CD4-positive, alpha-beta T cell treated with Interleukin-21 for 1 hour (primary cell): Measurements from ENCODE around the gene TRAM2.

ENCODE experiments used
- DNase-seq: peaks from one replicate; pipeline ENCODE4 v3.0.0-alpha.2; 2020

The TRAM2 gene

GRCh38 chr6:52566201-52566600 is 10.7 kb downstream of the TRAM2 start:
- DNase-seq: no peak

GRCh38 chr6:52564856-52565255 is 12.0 kb downstream of the TRAM2 start:
- no peak for DNase-seq

GRCh38 chr6:52562911-52563310 is 13.9 kb downstream of the TRAM2 start:
- DNase-seq: no peak

- no peak for DNase-seq
These were observed 16.4 kb downstream of the TRAM2 start for GRCh38 chr6:52560462-52560861.

- DNase-seq: no peak
These were observed 18.4 kb downstream of the TRAM2 start for GRCh38 chr6:52558266-52559000.

- no peak for DNase-seq
These were observed 19.2 kb downstream of the TRAM2 start for GRCh38 chr6:52557389-52558265.

GRCh38 chr6:52555518-52556233 is 21.2 kb downstream of the TRAM2 start:
- DNase-seq: no peak

- DNase-seq: no peak
These were observed 22.1 kb downstream of the TRAM2 start for GRCh38 chr6:52554684-52555280.

- DNase-seq: no peak
These were observed 23.1 kb downstream of the TRAM2 start for GRCh38 chr6:52553719-52554118.

- no peak for DNase-seq
These were observed 23.7 kb downstream of the TRAM2 start for GRCh38 chr6:52553158-52553557.

GRCh38 chr6:52552278-52552643 is 24.6 kb downstream of the TRAM2 start:
- no peak for DNase-seq

GRCh38 chr6:52551483-52552277 is 25.2 kb downstream of the TRAM2 start:
- DNase-seq: no peak

- no peak for DNase-seq
These were observed 26.0 kb downstream of the TRAM2 start for GRCh38 chr6:52550870-52551269.

GRCh38 chr6:52550014-52550575 is 26.8 kb downstream of the TRAM2 start:
- no peak for DNase-seq

GRCh38 chr6:52549428-52549827 is 27.4 kb downstream of the TRAM2 start:
- DNase-seq: no peak

- no peak for DNase-seq
These were observed 27.9 kb downstream of the TRAM2 start for GRCh38 chr6:52548999-52549398.

- DNase-seq: no peak
These were observed 28.5 kb downstream of the TRAM2 start for GRCh38 chr6:52548353-52548713.

GRCh38 chr6:52547647-52548352 is 29.1 kb downstream of the TRAM2 start:
- no peak for DNase-seq

- DNase-seq: no peak
These were observed 30.2 kb downstream of the TRAM2 start for GRCh38 chr6:52546678-52547077.

GRCh38 chr6:52546192-52546591 is 30.7 kb downstream of the TRAM2 start:
- no peak for DNase-seq

- no peak for DNase-seq
These were observed 31.3 kb downstream of the TRAM2 start for GRCh38 chr6:52545406-52546119.
